ENCODE data around the gene PCDH15. TPM values are rescaled to one million over a fixed set of nuclear protein-coding genes. Genes with fewer than 3 reads are reported as not detected.

Gene PCDH15
- total and polyA plus RNA-seq, 2 of the 4 experiments (the other 2 are of a cell fraction): not detected

DNA sequence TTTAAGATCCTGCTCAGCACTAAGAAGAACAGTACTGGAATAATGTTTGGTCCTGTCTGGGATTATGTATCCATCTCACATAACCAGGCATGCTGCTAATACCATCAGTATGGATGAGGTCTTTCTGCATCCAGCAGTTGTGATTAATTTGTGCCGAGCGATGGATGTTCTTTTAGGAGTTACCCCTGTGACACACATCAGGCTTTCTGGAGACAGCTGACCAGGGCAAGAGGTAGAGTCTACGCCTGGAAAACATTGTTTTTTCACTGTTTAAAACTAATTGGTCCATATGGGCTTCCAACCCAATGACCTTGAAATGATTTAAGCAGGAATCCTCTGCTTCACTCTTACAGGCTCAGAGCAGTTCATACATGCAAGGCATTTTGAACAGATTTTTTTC, 603.0 kb downstream of the PCDH15 start:
- in situ Hi-C loops (cut with MboI; ENCODE audit: low sequenced_read_pairs): no loop called here
- H4K5ac ChIP-seq (ENCODE audit: low read depth, low read length): no peak overlapping the region
- TF ChIP-seq FOS (IDR thresholded peaks at IDR 0.05; ENCODE audit: low read depth, low read length) (no peak), RCOR1 (IDR thresholded peaks at IDR 0.05; ENCODE audit: insufficient replicate concordance, low read length) (no peak), RAD21 (IDR thresholded peaks at IDR 0.05; ENCODE audit: low read length) (no peak), MXI1 (IDR thresholded peaks at IDR 0.05; ENCODE audit: borderline replicate concordance, low read depth, low read length) (no peak), RFX5 (IDR thresholded peaks at IDR 0.05; ENCODE audit: low read depth, low read length) (no peak), SMC3 (IDR thresholded peaks at IDR 0.05; ENCODE audit: low read depth, low read length) (no peak), MAZ (IDR thresholded peaks at IDR 0.05; ENCODE audit: borderline replicate concordance, low read depth, low read length) (no peak), MAFK (IDR thresholded peaks at IDR 0.05; ENCODE audit: low read depth, low read length) (no peak), POLR2A (IDR thresholded peaks at IDR 0.05; ENCODE audit: low read depth, low read length) (no peak), CHD1 (IDR thresholded peaks at IDR 0.05; ENCODE audit: low read depth, low read length) (no peak), CEBPB (IDR thresholded peaks at IDR 0.05; ENCODE audit: low read depth, low read length) (no peak), BHLHE40 (IDR thresholded peaks at IDR 0.05; ENCODE audit: low read depth, low read length) (no peak), NFE2L2 (IDR thresholded peaks at IDR 0.05; ENCODE audit: low read depth, low read length) (no peak)
- TF ChIP-seq, protein P1, sequence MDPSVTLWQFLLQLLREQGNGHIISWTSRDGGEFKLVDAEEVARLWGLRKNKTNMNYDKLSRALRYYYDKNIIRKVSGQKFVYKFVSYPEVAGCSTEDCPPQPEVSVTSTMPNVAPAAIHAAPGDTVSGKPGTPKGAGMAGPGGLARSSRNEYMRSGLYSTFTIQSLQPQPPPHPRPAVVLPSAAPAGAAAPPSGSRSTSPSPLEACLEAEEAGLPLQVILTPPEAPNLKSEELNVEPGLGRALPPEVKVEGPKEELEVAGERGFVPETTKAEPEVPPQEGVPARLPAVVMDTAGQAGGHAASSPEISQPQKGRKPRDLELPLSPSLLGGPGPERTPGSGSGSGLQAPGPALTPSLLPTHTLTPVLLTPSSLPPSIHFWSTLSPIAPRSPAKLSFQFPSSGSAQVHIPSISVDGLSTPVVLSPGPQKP (IDR thresholded peaks at IDR 0.05; ENCODE audit: borderline replicate concordance, low read depth, low read length): no peak
- TF ChIP-seq, protein P2, sequence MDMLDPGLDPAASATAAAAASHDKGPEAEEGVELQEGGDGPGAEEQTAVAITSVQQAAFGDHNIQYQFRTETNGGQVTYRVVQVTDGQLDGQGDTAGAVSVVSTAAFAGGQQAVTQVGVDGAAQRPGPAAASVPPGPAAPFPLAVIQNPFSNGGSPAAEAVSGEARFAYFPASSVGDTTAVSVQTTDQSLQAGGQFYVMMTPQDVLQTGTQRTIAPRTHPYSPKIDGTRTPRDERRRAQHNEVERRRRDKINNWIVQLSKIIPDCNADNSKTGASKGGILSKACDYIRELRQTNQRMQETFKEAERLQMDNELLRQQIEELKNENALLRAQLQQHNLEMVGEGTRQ (IDR thresholded peaks at IDR 0.05; ENCODE audit: low read depth, low read length): no peak
- TF ChIP-seq, protein P3, sequence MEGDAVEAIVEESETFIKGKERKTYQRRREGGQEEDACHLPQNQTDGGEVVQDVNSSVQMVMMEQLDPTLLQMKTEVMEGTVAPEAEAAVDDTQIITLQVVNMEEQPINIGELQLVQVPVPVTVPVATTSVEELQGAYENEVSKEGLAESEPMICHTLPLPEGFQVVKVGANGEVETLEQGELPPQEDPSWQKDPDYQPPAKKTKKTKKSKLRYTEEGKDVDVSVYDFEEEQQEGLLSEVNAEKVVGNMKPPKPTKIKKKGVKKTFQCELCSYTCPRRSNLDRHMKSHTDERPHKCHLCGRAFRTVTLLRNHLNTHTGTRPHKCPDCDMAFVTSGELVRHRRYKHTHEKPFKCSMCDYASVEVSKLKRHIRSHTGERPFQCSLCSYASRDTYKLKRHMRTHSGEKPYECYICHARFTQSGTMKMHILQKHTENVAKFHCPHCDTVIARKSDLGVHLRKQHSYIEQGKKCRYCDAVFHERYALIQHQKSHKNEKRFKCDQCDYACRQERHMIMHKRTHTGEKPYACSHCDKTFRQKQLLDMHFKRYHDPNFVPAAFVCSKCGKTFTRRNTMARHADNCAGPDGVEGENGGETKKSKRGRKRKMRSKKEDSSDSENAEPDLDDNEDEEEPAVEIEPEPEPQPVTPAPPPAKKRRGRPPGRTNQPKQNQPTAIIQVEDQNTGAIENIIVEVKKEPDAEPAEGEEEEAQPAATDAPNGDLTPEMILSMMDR (conservative IDR thresholded peaks at IDR 0.05; ENCODE audit: low read depth, low read length): no peak
- no peak overlapping the region for H3K4me2 ChIP-seq (ENCODE audit: low read depth, low read length)
- H3K4me3 ChIP-seq (ENCODE audit: insufficient read depth, low read depth, low read length): no peak overlapping the region
- no peak overlapping the region for H2AK9ac ChIP-seq (replicated peaks; ENCODE audit: low read depth, low read length, poor library complexity)
- POLR2A ChIA-PET (ENCODE audit: unreplicated experiment): no interaction called here
- H2AK5ac ChIP-seq (ENCODE audit: low read depth, low read length): no peak overlapping the region
- H4K8ac ChIP-seq (ENCODE audit: low read depth in 2 of 2, low read length in 2 of 2): no peak overlapping the region
- no peak overlapping the region for H2BK120ac ChIP-seq (ENCODE audit: low read depth, low read length)
- no peak for ATAC-seq (ENCODE audit: low read depth)
- no peak overlapping the region for H2BK15ac ChIP-seq (ENCODE audit: low read depth, low read length)
- H3K27ac ChIP-seq (ENCODE audit: insufficient read depth, low read length): no peak overlapping the region
- dilution Hi-C loops (cut with HindIII; ENCODE audit: low sequenced_read_pairs, unreplicated experiment): no loop called here
- CTCF ChIA-PET: no interaction called here
- no peak overlapping the region for H3K18ac ChIP-seq (ENCODE audit: low read depth, low read length)
- no peak overlapping the region for H3K4ac ChIP-seq (ENCODE audit: low read depth, low read length)
- no peak overlapping the region for H4K91ac ChIP-seq (ENCODE audit: insufficient read depth, low read depth, low read length)
- H3K9me3 ChIP-seq (ENCODE audit: control insufficient read depth, insufficient read depth, low read length): no peaks in the 10 kb centered on the region; the same call in 1 of the 2 replicates
- H3K4me1 ChIP-seq (ENCODE audit: control insufficient read depth, insufficient read depth, low read length): no peaks in the 10 kb centered on the region
- H3K9me1 ChIP-seq (ENCODE audit: insufficient read depth, low read length): no peaks in the 10 kb centered on the region
- no peak overlapping the region for H3K9ac ChIP-seq (ENCODE audit: low read depth, low read length)
- no peak for DNase-seq
- no peaks in the 10 kb centered on the region for H3K79me1 ChIP-seq (ENCODE audit: low read depth in 1 of 2, low read length in 2 of 2)
- H3K36me3 ChIP-seq (ENCODE audit: control insufficient read depth, insufficient read depth, low read length): no peaks in the 10 kb centered on the region
- H2BK5ac ChIP-seq (ENCODE audit: low read depth, low read length, poor library complexity, severe bottlenecking): no peak overlapping the region
- H2BK20ac ChIP-seq (ENCODE audit: low read depth, low read length): no peak overlapping the region
- no peak overlapping the region for H3K56ac ChIP-seq (ENCODE audit: extremely low read depth, insufficient read depth, low read length)
- no peaks in the 10 kb centered on the region for H4K20me1 ChIP-seq (ENCODE audit: insufficient read depth, low read length)
- no TSS peak for BruUV-seq (replicated peaks)
- H3K23ac ChIP-seq (ENCODE audit: low read depth, low read length): no peak overlapping the region
- intact Hi-C loops (cut with micrococcal nuclease): no loop called here
- H3K14ac ChIP-seq (replicated peaks; ENCODE audit: low read depth, low read length): no peak overlapping the region
- H3K27me3 ChIP-seq (ENCODE audit: control insufficient read depth, insufficient read depth, low read length): no peaks in the 10 kb centered on the region
- no CpG with 5 or more reads among the region's 3 CpGs for WGBS, 2 experiments (ENCODE audit: extremely low coverage in 2 of 2, insufficient read length in 1 of 2)
- H2AFZ ChIP-seq (replicated peaks; ENCODE audit: low read length, poor library complexity): no peak overlapping the region

All from IMR-90 (cell line).